ELR (cell line): ENCODE measurements around the gene LRRC66.

Source experiments
- DNase-seq: peaks from one replicate; pipeline ENCODE4 v3.0.0-alpha.2; 2015; ENCODE audit warnings: low read depth

The LRRC66 gene, protein sequence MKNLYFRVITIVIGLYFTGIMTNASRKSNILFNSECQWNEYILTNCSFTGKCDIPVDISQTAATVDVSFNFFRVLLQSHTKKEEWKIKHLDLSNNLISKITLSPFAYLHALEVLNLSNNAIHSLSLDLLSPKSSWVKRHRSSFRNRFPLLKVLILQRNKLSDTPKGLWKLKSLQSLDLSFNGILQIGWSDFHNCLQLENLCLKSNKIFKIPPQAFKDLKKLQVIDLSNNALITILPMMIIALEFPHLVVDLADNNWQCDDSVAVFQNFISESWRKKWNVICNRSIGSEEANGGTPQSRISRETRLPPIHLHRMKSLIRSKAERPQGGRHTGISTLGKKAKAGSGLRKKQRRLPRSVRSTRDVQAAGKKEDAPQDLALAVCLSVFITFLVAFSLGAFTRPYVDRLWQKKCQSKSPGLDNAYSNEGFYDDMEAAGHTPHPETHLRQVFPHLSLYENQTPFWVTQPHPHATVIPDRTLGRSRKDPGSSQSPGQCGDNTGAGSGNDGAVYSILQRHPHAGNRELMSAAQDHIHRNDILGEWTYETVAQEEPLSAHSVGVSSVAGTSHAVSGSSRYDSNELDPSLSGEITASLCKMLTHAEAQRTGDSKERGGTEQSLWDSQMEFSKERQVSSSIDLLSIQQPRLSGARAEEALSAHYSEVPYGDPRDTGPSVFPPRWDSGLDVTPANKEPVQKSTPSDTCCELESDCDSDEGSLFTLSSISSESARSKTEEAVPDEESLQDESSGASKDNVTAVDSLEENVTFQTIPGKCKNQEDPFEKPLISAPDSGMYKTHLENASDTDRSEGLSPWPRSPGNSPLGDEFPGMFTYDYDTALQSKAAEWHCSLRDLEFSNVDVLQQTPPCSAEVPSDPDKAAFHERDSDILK

DNA sequence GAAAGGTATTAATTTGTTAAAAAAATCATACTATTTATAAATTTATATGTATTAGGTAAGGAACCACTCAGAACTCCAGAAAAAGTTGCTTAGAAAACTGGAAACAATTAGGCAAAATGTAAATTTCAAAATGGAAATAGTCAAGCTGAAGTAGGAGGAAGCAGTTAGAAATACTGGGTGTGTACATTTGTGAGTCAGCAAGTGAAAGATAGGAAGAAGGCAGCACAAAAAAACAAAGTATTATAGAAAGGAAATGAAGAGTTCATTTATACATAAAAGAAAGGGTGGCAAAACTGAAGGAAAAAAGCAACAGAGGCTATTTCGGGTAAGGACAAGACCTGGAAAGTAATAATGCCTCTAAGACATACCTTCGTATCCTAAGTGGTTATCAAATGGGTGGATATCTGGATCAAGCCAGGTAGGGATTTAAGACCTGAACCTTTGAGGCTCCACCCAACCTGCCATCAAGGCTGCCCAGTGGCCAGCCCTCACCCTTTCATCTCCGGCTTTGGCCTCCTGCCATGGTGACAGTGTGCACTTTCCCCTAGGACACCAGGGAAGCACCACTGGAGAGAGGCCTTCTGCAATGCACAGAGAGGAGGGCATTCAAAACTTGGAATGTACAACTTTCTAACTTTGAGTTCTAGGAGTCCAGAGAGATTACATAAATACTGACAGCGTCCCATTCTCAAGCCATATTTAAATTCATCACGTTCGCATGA, at the start of gene LRRC66:
LRRC66 (minus strand) TSS at position 428 of the 722 bp plus-strand sequence. CDS start 2,750 bp downstream, outside the sequence.
- no peak for DNase-seq

DNA sequence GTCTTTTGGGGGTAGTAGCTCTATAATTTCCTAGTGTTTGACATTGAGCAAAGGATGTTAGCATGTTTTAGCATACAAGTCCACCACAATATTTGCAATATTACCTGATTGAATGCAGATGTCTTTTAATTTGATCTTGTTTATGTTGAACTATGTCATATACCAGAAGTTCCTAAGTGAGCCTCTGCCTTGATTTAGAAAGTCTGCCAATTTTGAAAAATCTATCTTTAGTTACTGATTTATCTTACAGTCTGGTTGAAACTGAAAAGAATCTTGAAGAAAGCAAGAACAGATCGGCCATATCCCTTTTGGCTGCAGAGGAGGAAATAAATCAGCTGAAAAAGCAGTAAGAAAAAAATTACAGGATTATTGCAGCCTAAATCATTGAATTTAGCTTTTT, 49.4 kb upstream of the LRRC66 start:
- DNase-seq: no peak

DNA sequence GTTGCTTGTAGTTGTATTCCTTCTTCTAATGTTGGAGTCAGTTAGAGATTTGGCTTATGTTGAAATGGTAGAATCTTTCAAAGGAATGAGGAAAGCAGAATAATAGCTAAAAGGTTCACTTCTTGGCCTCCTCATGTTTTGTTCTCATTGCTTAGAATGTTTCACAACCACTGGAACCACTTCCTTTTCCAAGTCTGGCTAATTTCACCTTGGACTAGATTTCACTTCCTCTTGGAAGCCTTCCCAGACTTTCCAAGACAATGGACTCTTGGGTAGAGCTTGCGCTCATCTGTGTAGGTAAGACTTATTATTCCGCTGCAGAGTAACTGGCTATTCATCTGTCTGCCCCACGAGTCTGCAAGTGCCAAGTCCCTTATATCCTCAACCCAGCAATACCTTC, 39.2 kb upstream of the LRRC66 start:
- no peak for DNase-seq

DNA sequence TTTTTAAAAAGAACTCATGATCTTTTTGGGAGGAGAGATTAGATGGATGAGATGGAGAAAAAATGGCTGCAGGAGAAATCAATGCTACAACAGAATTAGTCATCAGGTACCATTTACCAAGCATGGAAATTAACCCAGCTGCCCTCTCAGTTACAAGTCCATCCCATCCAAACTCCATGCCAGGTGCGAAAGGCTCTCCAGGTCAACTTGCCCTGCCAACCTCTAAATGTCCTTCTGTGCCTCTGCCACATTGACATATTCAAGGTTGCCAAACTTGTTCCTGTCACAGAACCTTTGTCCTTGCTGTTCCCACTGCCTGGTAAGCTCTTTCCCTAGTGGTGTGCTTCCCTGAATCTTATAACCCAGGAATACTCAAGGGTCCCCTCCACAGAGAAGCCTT, 38.1 kb upstream of the LRRC66 start:
- DNase-seq: no peak

DNA sequence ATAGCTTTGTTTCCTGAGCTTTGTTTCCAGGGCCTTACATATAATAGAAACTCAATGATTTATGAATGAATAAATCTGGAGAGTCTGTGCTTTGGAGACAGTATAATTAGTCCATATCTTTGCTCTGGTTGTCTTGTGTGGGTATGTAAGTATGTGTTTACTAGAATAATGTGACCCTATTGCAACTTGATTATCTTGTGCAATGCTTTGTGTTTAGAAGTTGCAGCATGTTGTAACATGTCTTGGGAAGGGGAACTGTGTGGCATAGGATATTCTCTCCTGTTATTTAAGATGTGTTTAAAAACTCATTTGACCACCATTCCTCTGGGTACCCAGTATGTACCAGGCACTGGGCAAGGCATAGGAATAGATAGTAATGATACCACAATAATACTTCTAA, 37.0 kb upstream of the LRRC66 start:
- DNase-seq: no peak

DNA sequence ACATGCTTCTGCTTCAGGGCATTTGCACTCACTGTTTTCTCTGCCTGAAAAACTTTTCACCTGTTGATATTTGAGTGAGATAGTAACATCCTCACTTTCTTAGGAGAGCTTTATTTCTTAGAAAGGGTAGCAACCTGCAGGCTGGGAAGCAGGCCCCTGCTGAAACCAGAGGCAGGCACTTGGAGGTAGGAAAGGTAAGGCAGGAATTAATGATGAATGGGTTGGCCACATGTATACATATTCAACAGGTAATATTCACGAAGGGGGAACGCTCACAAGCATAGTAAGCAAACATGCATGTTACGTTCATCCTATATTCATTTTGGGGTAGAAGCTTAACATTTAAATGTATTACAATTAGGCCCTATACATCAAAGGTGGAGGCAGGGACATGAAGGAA, 34.1 kb upstream of the LRRC66 start:
- DNase-seq: no peak

DNA sequence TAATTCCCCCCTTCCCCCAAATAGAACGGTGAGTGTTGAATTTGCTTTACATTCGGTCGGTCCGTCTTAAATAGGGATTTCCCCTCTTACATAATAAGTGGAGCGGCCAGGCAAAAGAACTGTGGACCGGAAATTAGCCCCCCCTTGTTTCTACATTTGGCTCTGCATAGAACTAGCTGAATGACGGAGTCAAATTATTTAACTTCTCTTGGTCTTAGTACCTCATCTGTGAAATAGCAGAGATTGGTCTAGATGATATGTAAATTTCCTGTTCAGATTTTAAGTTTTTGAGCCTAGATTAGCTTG, 32.3 kb upstream of the LRRC66 start:
- DNase-seq: no peak

DNA sequence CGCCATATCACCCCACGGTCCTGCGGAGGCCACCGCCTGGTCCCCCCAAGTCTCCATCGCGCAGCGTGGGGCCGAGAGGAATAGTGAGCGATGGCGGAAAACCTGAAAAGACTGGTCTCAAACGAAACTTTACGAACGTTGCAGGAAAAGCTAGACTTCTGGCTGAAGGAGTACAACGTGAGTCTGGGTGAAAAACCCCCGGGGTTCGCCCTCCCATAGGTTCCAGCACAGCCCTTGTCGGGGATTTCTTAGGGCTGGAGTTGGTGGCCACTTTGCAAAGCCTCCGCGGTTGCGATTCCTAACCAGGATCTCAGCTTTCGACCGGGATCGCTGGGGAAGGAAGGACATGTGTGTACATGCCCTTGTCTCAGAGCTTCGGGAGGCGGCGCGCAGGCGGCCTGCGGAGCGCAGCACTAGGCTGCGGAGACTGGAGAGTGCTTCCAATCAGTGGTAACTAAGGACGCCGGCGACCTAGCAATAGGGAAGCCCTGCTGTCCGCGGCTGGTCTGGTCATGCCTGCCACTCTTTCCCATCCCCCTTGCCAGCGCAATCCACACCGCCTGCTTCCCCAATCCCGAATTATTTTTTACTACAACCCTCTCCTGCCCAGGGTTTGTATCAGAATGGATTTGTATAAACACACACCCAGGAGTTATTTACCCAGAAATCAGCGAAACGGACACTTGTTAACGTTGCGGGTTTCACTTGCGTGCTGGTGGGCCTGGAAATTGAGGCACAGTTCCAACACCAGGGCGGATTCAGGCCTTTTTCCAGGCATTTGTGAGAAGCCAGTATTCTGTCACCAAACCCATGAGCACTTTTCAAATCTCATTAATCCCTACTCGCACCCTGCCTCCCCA, 31.7 kb upstream of the LRRC66 start:
- peak; percentile 59 for DNase-seq

DNA sequence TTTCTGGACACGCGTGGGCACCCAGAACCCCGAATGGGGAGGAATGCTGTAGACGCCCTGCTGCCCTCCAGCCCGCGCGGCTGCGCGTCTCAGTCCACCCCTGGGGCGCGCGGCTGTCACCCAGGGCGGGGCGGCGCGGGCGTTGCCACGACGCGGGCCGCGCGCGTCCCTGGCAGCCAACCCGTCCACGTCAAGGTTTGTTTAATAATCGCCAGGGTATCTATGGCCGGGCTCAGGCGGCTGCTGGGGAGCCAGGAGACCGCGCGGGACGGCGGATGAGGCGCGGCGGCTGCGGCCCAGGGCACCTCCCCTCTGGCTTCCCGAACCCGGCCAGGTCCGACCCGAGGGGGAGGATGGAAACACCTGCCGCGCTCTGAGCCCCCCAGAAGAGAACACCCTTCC, 31.1 kb upstream of the LRRC66 start, which contains the start of gene SPATA18:
SPATA18 (plus strand) TSS at position 92 of the 402 bp plus-strand sequence. CDS start 401 bp downstream, outside the sequence.
- no peak for DNase-seq

DNA sequence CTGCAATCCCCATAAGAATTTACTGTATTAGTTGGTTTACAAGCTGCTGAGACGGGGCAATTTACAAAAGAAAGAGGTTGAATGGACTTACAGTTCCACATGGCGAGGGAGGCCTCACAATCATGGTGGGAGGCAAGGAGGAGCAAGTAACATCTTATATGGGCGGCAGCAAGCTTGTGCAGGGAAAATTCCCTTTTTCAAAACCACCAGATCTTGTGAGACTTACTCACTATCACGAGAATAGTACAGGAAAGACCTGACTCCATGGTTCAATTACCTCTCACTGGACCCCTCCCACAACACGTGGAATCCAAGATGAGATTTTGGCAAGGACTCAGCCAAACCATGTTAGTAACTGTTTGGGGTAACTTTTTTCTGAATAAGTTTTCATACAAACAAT, 29.1 kb upstream of the LRRC66 start:
- DNase-seq: no peak

DNA sequence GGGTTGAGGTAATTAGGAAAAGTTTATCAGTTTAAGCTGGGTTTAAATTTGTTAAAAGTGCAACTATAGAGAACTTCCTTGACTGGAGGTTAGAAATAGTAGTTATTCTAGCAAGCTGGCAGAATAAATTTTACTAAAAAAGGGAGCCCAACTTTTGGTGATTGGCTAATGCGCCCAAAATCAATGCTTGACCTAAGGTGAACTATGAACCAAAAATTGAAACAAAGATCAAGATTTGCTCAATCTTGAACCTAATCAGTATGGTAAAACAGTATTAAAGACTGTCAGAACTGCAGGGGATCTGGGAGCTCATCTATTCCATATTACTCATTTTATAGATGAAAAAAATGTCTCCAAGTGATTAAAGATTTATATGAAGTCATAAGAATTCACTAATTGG, 24.9 kb upstream of the LRRC66 start:
- no peak for DNase-seq

DNA sequence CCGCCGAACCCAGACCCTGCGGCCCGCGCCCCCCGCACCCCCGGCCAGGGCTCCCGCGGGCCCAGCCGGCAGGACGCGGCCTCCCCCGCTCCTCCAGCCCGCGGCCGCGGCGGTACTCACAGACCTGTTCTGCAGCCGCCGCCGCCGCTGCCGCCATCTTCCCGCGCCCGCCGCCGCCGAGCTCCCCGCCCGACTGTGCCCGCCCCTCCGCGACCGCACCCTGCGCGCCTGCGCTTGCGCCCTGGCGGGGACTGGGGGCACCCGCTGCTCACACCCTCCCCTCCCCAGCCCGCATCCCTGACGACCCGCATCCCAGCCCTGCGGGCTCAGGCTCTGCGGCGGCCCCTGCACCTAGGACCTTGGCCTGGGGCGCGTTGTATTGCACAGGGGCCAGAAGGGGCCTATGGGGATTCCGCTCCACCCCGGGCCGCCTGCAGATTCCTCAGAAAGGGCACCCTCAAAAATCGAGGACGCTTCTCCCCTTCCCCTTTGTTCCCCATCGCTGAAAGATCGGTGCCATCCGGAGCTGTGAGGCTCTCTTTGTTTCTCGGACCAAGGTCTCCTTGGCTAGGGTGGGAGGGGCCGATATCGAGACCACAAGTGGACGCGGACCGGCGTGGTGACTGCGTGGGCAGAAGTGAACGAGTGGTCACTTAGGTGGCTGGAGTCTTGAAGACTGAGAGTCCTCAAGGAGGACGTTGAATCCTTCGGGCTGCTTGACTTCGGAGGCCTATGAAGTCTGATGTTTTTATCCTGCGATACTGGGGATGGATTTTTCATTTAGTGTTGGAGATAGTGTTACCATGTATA, 18.1 kb upstream of the LRRC66 start, which contains the start of gene SGCB:
SGCB (minus strand) TSS at position 197 of the 810 bp plus-strand sequence; CDS start at position 157, 40 bp downstream.
- peak; percentile 62 for DNase-seq

DNA sequence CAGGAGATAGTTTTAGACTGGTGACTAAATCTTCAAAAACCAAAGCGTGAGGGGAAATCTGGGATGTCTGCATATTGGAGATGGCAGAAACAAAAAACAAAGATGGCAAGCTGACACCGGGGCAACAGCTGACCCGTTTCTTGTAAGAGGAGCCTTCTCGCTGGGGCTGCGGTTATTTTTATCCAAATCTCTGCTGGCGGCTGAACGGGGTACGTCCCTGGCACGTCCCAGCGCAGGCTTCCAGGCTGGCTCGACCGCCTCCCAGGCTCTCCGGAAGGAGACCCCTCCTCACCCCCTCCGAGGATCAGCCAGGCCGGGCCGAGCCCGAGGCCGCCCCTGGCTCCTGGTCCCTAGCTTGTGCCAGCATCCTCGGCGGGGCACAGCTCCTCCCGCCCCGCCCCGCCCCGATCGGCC, 17.5 kb upstream of the LRRC66 start:
- peak; percentile 41 for DNase-seq

DNA sequence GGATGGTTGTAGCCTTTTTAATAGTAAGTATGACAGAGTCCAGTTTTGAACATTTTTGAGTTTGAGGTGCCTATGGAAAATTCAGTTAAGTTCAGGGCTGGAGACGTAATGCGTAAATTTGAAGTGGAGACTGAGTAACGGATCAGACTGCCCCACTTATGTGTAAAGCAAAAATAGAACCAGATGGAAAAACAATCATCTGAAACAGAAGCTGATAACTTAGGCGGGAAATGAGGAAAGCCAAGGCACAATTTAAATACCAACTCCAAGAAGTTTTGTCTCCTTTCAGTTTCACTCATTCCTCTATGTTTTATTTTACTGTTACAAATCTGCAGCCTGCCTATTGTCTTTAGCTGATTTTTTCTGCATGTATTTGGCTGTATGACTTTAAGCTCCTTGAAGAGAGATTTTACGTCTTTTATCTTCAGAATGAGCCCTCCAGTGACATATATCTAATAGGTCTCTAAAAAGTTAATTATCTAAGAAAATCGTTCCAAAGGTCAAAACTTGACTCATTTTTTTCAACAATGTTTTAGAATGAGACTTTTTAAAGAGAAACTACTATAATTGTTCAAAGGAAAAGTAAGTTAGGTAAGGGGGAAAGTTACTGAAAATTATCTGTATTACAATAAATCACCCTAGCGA, 16.8 kb upstream of the LRRC66 start:
- DNase-seq: no peak

DNA sequence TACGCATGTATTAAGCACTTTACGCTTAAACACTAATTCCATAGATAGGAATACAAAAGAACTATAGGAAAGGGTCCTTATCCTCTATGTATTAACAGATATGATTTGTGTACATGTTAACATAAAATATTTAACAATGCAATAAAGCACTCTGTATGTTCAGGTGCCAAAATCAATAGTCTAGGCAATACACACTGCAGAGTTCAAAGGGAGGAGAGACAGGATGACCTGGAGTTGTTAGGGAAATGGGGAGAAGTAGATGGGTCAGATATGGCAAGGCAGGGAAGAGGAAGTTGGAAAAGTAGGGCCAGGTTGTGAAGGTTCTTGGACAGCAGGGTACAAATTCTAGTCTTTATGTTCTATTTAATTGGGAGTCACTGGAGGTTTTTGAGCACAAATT, 15.0 kb upstream of the LRRC66 start:
- DNase-seq: no peak

DNA sequence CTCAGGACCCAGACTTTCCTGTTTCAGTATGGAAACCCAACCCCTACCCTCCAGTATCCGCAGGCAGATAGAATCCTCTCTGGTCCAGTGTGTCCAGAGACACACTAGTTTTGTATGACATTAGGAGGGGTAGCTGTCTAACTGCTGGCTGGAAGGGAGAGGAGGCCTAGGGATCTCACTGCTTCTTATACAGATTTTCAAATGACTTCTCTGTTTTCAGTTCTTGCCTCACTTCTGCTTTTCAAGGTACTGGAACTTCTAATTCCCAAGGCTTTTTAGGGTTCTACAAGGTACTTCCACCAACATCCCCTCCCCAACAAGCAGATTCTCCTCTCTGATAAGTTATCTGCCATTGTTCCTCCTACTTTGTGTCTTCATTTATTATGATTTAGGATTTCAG, 11.8 kb upstream of the LRRC66 start:
- DNase-seq: no peak

DNA sequence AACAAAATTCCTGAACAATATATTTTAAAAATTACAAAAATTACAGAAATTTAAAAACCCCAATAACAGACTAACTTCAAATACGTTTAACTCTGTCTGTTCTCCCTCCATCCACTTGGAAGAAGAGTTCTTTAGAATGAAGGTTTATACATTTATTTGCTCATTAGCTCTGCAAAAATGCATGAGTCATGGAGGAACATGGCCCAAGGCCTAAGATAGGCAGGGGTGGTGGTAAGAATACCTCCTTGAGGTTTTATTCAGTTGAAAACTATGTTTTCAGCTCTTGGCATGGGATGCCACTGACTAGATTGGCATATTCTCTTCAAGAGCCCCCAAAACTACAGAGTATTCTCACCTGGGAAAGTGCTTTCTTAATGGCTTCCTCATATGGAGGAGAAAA, 8.8 kb upstream of the LRRC66 start:
- DNase-seq: peak; percentile 85

DNA sequence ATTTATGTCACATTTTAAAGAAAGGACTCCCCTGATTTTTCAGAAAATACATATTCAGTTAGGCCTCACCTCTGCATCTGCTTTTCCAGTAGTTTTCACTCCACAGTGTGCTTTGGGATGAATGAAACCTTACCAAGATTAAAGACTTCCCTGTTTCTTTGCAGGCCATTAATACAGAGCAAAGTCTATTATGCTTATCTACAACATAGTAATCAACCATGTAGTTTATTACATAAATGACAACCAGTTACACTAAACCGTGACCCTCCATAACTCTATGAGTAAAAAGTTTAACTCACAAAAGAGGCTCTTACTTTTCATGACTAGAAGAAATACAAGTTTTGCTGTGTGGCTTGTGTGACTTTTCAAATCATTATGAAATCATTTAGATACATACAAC, 2.3 kb downstream of the LRRC66 start:
- DNase-seq: no peak

DNA sequence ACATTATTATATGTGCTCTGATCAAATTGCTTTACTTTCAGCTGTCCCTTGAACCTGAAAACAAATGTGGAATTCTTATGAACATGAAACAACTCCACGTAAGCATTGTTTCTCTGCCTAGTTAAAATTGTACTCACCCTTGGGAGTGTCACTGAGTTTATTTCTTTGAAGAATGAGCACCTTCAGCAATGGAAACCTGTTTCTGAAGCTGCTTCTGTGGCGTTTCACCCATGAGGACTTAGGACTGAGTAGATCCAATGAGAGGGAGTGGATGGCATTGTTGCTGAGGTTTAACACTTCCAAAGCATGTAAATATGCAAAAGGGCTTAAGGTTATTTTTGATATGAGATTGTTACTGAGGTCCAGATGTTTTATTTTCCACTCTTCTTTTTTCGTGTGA, 3.2 kb downstream of the LRRC66 start:
- no peak for DNase-seq

DNA sequence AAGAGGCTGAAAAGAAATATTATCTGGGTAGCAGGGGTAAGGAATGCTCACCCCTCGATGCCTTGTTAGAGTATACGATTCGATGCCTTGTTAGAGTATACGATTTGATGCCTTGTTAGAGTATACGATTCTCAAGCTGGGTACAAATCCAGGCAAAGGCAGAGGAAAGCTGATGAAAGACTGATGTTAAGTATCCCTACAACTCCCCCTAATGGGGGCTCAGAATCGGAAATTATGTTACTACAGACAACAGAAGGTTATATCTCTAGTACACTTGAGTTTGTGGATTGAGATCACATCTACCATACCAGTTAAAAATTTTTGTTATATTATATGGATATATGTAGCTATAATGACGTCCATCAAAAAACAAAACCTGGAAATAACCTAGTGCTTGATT, 4.8 kb downstream of the LRRC66 start:
- peak; percentile 15 for DNase-seq
